ENCODE results near the gene DDAH1.

GRCh38 chr1:85501355-85501898 lies 36.5 kb upstream of the DDAH1 start:
- TF ChIP-seq TAF1 (IDR thresholded peaks at IDR 0.05; ENCODE audit: borderline replicate concordance, low read depth, low read length) (no peak), POLR2A (IDR thresholded peaks at IDR 0.05; ENCODE audit: low read depth, low read length) (no peak)
